DOHH2 (cell line): Measurements from ENCODE around the gene CEP41.

ENCODE experiments used
- H3F3A ChIP-seq: fragments of 200-600 bp; sonication (generic), shearing (Covaris generic); 2 replicates; pipeline ENCODE4 v1.6.0; 2016; ENCODE audit warnings: antibody characterized with exemption, mild to moderate bottlenecking; ENCODE audit not compliant: control insufficient read depth, insufficient read depth
- H3K27ac ChIP-seq: fragments of 200-600 bp; sonication (generic); 2 replicates; pipeline ENCODE4 v1.5.1; 2014; ENCODE audit warnings: low read depth, mild to moderate bottlenecking, low read length, moderate library complexity
- H3K27me3 ChIP-seq: fragments of 200-600 bp; sonication (generic); 2 replicates; pipeline ENCODE4 v1.6.1; 2014; ENCODE audit warnings: mild to moderate bottlenecking, low read length, mixed read lengths; ENCODE audit not compliant: control insufficient read depth
- H3K36me3 ChIP-seq: fragments of 200-600 bp; sonication (generic); 2 replicates; pipeline ENCODE4 v1.6.1; 2014; ENCODE audit warnings: mild to moderate bottlenecking, low read length, moderate library complexity, mixed read lengths; ENCODE audit not compliant: control insufficient read depth
- H3K4me1 ChIP-seq: fragments of 200-600 bp; sonication (generic); 2 replicates; pipeline ENCODE4 v1.6.1; 2014; ENCODE audit warnings: mild to moderate bottlenecking, low read length, mixed read lengths; ENCODE audit not compliant: control insufficient read depth
- H3K4me2 ChIP-seq: fragments of 200-600 bp; sonication (generic); 2 replicates; pipeline ENCODE4 v1.6.0; 2014; ENCODE audit warnings: mild to moderate bottlenecking, low read length, moderate library complexity
- H3K4me3 ChIP-seq: fragments of 200-600 bp; sonication (generic); 2 replicates; pipeline ENCODE4 v1.5.1; 2014; ENCODE audit warnings: mild to moderate bottlenecking, low read length, mixed read lengths
- H3K79me2 ChIP-seq: fragments of 200-600 bp; sonication (generic); 2 replicates; pipeline ENCODE4 v1.6.1; 2014; ENCODE audit warnings: mild to moderate bottlenecking, low read length, mixed read lengths; ENCODE audit not compliant: control insufficient read depth
- H3K9me2 ChIP-seq: fragments of 200-600 bp; sonication (generic); replicated peaks from 2 replicates; pipeline ENCODE4 v1.6.1; 2014; ENCODE audit warnings: mild to moderate bottlenecking, low read length, mixed read lengths; ENCODE audit not compliant: control insufficient read depth
- H3K9me3 ChIP-seq: fragments of 200-600 bp; sonication (generic); 2 replicates; pipeline ENCODE4 v1.6.1; 2014; ENCODE audit warnings: antibody characterized with exemption, low read length, mixed read lengths; ENCODE audit not compliant: control insufficient read depth, insufficient read depth
- H4K20me1 ChIP-seq: fragments of 200-600 bp; sonication (generic); 2 replicates; pipeline ENCODE4 v1.6.0; 2014; ENCODE audit warnings: low read depth, mild to moderate bottlenecking, antibody characterized with exemption, low read length, moderate library complexity; ENCODE audit not compliant: control insufficient read depth, insufficient read depth
- EZH2phosphoT487 ChIP-seq: fragments of 200-600 bp; sonication (generic); IDR thresholded peaks from 2 replicates; pipeline ENCODE4 v1.6.1; 2017; ENCODE audit warnings: borderline replicate concordance, mild to moderate bottlenecking, antibody characterized with exemption, low read length, moderate library complexity, mixed read lengths
- TF ChIP-seq, protein P1 (sequence below): fragments of 200-600 bp; sonication (generic); IDR thresholded peaks from one replicate; pipeline ENCODE4 v1.5.1; 2014; ENCODE audit warnings: antibody characterized with exemption, mild to moderate bottlenecking, low read depth, low read length; ENCODE audit not compliant: poor library complexity, severe bottlenecking

Gene CEP41

DNA sequence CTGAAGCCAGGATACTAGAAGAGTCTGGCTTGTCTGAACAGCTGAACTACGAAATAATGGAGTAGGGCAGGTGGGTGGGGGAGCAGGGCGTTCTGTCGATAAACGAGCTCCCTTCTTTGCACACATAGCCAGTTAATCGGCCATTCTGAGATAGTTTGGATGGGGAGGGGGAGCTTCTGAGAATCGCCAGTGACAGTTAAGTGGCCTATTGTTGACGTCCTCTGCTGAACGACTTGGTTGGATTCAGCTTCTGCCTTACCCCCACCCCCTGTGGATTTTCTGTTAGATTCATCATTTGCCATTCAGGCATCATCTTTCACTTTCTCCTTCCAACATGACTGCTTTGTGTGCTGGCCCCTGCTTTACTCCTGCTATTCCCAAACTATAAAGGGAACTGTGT, 95.7 kb downstream of the CEP41 start:
- Histone ChIP-seq H3K27ac (no peak overlapping the region), H3K4me2 (no peak overlapping the region), H4K20me1 (no peaks in the 10 kb centered on the region)

GRCh38 chr7:130344271-130344866, 96.4 kb downstream of the CEP41 start, which contains the start of gene CPA5:
Gene CPA5 (plus strand): TSS chr7:130344816. CDS start chr7:130346486, 1,670 bp downstream.
- Histone ChIP-seq H3K9me2 (no peaks in the 10 kb centered on the region), H3K27ac (no peak within 1 kb of the TSS), H4K20me1 (no peaks in the 10 kb centered on the region), H3K79me2 (no peaks in the 10 kb centered on the region), H3K4me1 (no peaks in the 10 kb centered on the region), H3K4me3 (no peak within 1 kb of the TSS), H3K27me3 (peaks cover 2% of the 10 kb centered on the region; the same call in 1 of the 2 replicates), H3K4me2 (no peak within 1 kb of the TSS), H3F3A (no peaks in the 10 kb centered on the region), H3K36me3 (no peaks in the 10 kb centered on the region), H3K9me3 (no peaks in the 10 kb centered on the region)
- TF ChIP-seq EZH2phosphoT487: no peak
- TF ChIP-seq, protein P1, sequence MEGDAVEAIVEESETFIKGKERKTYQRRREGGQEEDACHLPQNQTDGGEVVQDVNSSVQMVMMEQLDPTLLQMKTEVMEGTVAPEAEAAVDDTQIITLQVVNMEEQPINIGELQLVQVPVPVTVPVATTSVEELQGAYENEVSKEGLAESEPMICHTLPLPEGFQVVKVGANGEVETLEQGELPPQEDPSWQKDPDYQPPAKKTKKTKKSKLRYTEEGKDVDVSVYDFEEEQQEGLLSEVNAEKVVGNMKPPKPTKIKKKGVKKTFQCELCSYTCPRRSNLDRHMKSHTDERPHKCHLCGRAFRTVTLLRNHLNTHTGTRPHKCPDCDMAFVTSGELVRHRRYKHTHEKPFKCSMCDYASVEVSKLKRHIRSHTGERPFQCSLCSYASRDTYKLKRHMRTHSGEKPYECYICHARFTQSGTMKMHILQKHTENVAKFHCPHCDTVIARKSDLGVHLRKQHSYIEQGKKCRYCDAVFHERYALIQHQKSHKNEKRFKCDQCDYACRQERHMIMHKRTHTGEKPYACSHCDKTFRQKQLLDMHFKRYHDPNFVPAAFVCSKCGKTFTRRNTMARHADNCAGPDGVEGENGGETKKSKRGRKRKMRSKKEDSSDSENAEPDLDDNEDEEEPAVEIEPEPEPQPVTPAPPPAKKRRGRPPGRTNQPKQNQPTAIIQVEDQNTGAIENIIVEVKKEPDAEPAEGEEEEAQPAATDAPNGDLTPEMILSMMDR: no peak

More for the DNA sequence above, 95.7 kb downstream of the CEP41 start:
- Histone ChIP-seq H3K36me3 (no peaks in the 10 kb centered on the region), H3K9me2 (no peaks in the 10 kb centered on the region), H3K27me3 (peaks cover 2% of the 10 kb centered on the region; the same call in 1 of the 2 replicates), H3K4me3 (no peak overlapping the region), H3K9me3 (no peaks in the 10 kb centered on the region), H3K79me2 (no peaks in the 10 kb centered on the region), H3F3A (no peaks in the 10 kb centered on the region), H3K4me1 (no peaks in the 10 kb centered on the region)
- TF ChIP-seq EZH2phosphoT487: no peak
- TF ChIP-seq, protein P1: no peak
